ENCODE measurements around the gene MIP. TPM values are rescaled to one million over a fixed set of nuclear protein-coding genes. Genes with fewer than 3 reads are reported as not detected.

MIP gene
- total RNA-seq = not detected in 2 replicates

DNA sequence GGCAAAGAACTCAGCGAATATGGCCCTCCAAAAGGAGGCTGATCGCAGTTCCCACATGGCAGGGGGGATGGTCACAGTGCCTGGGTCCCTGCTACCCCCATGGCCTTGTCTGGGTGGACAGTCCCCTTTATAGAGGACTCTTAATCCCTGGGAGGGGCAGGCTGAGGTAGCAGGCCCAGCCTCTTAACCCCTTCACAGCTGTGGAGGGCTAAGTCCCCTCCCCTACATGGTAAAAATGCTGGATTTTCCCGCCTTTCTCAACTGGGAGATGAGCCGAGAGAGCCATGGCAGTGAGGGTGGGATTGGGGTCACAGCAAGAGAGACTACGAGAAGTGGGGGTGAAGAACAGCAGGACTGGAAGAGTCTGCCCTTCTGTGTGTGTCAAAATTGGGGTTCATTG, at the start of gene MIP:
Gene MIP, minus strand, starts transcription at position 101 of the 400 bp plus-strand sequence. Its CDS starts 44 bp downstream, at position 57.

DNA sequence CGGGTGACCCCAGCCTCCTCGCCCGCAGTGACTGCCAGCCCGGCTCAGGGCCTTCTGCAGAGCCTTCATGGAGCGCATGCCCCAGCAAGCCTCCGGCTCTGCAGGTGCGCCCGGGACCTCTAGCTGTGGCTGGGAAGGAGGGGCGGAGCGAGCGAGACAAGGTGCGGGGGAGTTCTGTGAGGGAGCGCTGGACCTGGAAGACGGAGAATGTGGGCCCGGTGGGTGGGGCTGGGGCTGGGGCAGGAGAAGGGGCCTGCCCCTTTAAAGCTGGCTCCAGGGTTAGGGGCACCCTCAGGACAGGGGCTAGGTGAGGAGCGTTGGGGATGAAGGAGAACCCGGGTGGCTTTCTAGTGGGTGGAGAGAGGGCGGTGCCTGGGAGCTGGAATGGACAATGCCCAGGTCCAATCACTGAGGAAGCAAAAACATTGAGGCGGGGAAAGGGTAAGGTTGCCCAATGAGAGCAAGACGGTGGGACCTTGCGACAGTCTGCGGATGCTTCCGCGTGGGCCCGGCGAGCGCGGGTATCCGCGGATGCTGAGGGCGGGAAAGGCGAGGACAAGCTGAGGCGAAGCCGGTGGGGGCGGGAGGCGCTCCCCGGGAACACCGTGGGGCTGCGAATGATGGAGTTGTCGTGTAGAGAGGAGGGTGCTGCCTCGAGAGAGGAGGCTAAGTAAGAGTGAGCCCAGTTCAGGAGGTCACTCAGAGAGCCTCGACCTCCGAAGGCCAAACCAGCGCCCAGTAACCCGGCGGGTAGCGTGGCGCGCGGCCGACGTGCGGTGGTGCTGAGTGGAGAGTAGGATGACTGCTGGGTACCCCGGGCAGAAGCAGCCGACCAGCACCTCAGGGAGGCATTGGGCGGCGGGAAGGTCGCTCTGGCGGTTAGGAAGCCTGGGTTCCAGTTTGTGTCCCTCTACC, 33.8 kb upstream of the MIP start, which contains the start of gene GLS2:
Gene GLS2, minus strand, starts transcription at position 121 of the 915 bp plus-strand sequence. Its CDS starts 43 bp downstream, at position 78.

DNA sequence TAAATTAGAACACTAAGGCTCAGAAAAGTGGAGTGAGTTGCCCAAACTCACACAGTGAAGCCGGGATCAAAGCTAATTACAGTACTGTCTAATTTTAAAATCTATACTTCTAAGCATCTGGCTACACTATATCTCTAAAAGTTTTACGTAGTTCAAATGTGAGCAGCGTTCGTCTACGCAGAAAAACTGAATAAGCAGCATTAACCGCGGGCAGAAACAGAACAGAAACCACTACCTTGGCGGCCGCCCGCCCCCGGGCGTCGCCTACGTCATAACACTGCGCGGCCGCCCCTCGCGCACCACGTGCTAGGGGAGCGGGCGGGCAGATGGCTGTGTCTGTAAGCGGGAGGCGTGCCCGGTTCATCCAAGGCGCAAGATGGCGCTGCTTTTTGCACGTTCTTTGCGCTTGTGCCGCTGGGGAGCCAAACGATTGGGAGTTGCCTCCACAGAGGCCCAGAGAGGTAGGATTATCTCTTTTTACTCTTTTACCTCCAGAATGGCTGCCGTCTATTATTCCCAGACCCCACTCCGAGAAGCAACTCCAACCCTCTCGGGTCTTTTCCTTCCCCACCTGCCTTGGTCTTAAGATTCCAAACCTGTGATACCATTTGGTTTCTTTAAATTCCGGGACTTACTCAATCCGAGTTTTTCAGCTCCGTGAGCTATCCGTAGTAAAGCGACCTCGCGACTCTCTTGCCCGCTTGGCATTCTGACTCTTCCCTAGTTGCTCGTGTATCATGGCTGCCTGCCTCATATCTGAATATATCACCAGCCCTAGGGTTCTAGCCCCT, 14.0 kb upstream of the MIP start, which contains the start of gene SPRYD4:
Gene SPRYD4, plus strand, starts transcription at position 363 of the 791 bp plus-strand sequence. Its CDS starts 14 bp downstream, at position 377.

DNA sequence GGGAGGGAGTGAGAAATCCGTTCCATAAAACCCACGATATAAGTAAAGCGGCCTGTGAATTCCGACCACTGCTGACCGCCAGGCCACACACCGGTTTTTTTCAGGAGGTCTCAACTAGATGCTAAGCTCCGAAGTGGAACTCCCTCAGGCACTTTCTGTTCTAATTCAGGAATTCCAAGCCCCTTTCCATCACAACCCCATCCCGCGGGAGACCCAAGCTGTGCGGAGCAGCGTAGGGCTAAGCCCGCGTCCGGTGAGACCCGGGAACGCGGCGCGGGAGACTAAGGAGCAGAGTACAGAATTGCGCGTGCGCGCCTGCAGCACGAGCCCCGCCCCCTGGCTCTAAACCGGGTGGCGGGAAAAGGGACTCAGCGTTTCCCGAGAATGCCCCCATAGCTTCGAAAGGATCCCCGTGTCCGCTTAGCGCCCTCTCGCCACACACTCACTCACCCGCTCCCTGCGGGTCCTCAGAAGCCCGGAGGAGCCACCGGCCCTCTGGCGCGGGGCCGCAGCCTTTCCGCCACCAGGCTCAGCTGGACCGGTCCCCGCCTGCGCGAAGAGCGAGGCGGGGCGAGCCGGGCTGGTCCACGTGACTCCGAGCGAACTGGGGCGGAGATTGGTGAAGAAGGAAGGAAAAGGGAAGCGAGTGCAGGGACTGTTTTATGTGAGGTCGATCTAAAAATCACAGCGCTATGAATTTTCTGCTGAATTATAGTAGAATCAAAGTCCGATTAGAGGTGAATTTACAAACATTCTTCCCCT, 5.4 kb downstream of the MIP start, which contains the start of gene TIMELESS:
Gene TIMELESS, minus strand, starts transcription at position 567 of the 762 bp plus-strand sequence. CDS start 15,256 bp downstream, outside the sequence.

Other genes with a start within 250 kb of the MIP start
- gene RNF41, start 232.7 kb downstream of the MIP start, total RNA-seq = 103 and 144 TPM in 2 replicates
- gene NABP2, start 230.3 kb downstream of the MIP start, total RNA-seq = 22.6 and 29.8 TPM in 2 replicates
- gene SLC39A5, start 224.6 kb downstream of the MIP start, total RNA-seq = not detected in 2 replicates
- gene ANKRD52, start 196.3 kb downstream of the MIP start, total RNA-seq = 16.0 and 22.5 TPM in 2 replicates
- 5.5 and 6.3 TPM in 2 replicates for gene COQ10A, start 187.7 kb downstream of the MIP start, total RNA-seq
- gene CS, start 154.3 kb downstream of the MIP start, total RNA-seq = 115 and 136 TPM in 2 replicates
- gene CNPY2, start 138.7 kb downstream of the MIP start, total RNA-seq = 45.4 and 74.6 TPM in 2 replicates
- 9.3 and 21.7 TPM in 2 replicates for gene PAN2, start 120.7 kb downstream of the MIP start, total RNA-seq
- not detected in 2 replicates for gene IL23A, start 115.8 kb downstream of the MIP start, total RNA-seq
- gene STAT2, start 94.5 kb downstream of the MIP start, total RNA-seq = 56.8 and 68.1 TPM in 2 replicates
- gene APOF, start 91.8 kb downstream of the MIP start, total RNA-seq = not detected in 2 replicates
- gene TIMELESS, start 5.2 kb downstream of the MIP start, total RNA-seq = 7.7 and 13.3 TPM in 2 replicates
- 1.0 and 1.3 TPM in 2 replicates for gene SPRYD4, start 13.9 kb upstream of the MIP start, total RNA-seq
- gene GLS2, start 33.5 kb upstream of the MIP start, total RNA-seq = under 0.01 and 0.18 TPM in 2 replicates
- 25.3 and 32.6 TPM in 2 replicates for gene RBMS2, start 67.2 kb upstream of the MIP start, total RNA-seq
- gene BAZ2A, start 175.7 kb upstream of the MIP start, total RNA-seq = 13.9 and 28.0 TPM in 2 replicates
- gene ATP5F1B, start 191.3 kb upstream of the MIP start, total RNA-seq = 593 and 680 TPM in 2 replicates
- 75.5 and 89.3 TPM in 2 replicates for gene PTGES3, start 233.6 kb upstream of the MIP start, total RNA-seq

All from endothelial cell of coronary artery (primary cell).